ENCODE results near the gene CNOT2.

DNA sequence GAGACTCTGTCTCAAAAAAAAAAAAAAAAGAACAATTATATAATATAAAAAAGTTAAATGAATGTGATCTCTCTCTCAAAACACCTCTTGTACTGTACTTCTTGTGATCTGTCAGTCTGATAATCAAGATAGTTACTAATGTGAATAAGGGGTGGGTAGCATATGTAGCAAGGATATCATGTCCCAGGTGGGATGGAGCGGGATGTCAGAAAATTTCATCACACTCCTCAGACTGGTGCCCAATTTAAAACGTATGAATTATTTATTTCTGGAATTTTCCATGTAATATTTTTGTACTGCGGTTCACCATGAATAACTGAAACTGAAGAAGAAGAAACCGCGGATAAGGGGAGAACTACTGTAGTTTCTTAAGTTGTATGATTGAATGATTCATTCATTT is 11.0 kb downstream of the CNOT2 start:
- TF ChIP-seq, protein P1, sequence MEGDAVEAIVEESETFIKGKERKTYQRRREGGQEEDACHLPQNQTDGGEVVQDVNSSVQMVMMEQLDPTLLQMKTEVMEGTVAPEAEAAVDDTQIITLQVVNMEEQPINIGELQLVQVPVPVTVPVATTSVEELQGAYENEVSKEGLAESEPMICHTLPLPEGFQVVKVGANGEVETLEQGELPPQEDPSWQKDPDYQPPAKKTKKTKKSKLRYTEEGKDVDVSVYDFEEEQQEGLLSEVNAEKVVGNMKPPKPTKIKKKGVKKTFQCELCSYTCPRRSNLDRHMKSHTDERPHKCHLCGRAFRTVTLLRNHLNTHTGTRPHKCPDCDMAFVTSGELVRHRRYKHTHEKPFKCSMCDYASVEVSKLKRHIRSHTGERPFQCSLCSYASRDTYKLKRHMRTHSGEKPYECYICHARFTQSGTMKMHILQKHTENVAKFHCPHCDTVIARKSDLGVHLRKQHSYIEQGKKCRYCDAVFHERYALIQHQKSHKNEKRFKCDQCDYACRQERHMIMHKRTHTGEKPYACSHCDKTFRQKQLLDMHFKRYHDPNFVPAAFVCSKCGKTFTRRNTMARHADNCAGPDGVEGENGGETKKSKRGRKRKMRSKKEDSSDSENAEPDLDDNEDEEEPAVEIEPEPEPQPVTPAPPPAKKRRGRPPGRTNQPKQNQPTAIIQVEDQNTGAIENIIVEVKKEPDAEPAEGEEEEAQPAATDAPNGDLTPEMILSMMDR (IDR thresholded peaks at IDR 0.05): no peak
- TF ChIP-seq POLR2A (IDR thresholded peaks at IDR 0.05) (no peak), EP300 (IDR thresholded peaks at IDR 0.05) (no peak)

All from upper lobe of left lung (tissue), 4 donors.